Stomach smooth muscle (tissue), 2 donors: ENCODE data around the gene KIAA1191.

Experiments
- H3K27ac ChIP-seq: one replicate; pipeline ENCODE4 v1.7.0; 2013; ENCODE audit warnings: mild to moderate bottlenecking, low read length, inconsistent platforms
- H3K27me3 ChIP-seq, 2 donors: one replicate each; pipeline ENCODE4 v1.7.0; 2013; ENCODE audit warnings: low read length in 2 of 2; ENCODE audit not compliant: insufficient read depth in 2 of 2, control insufficient read depth in 1 of 2
- H3K36me3 ChIP-seq, 2 donors: one replicate each; pipeline ENCODE4 v1.7.0; 2013; ENCODE audit warnings: low read length in 2 of 2; ENCODE audit not compliant: control insufficient read depth in 2 of 2, insufficient read depth in 2 of 2
- H3K4me1 ChIP-seq: one replicate; pipeline ENCODE4 v1.7.0; 2013; ENCODE audit warnings: low read length; ENCODE audit not compliant: control insufficient read depth, insufficient read depth
- H3K4me3 ChIP-seq, 2 donors: one replicate each; pipeline ENCODE4 v1.7.0; 2013; ENCODE audit warnings: low read length in 2 of 2
- H3K9ac ChIP-seq, 2 donors: one replicate each; pipeline ENCODE4 v1.7.0; 2013; ENCODE audit warnings: low read length in 2 of 2, mild to moderate bottlenecking in 1 of 2
- H3K9me3 ChIP-seq, 2 donors: one replicate each; pipeline ENCODE4 v1.7.0; 2013; ENCODE audit warnings: low read length in 2 of 2; ENCODE audit not compliant: control insufficient read depth in 2 of 2
- donor health status: healthy.
- donor health status: Pancreatic carcinoma.

The KIAA1191 gene

GRCh38 chr5:176388444-176389134 is 27.0 kb upstream of the KIAA1191 start, which contains the start of the genes HIGD2A and NOP16:
Gene HIGD2A, plus strand, starts transcription at chr5:176388751. Its CDS starts 69 bp downstream, at chr5:176388820.
Gene NOP16, minus strand, starts transcription at chr5:176388598. Its CDS starts 59 bp downstream, at chr5:176388539.
- Histone ChIP-seq H3K4me1 (peaks cover 18% of the 10 kb centered on the region), H3K4me3 (peak within 1 kb of the TSS; percentile 98 to 99), H3K36me3 (peaks cover 41% of the 10 kb centered on the region in 2 donors), H3K9me3 (no peaks in the 10 kb centered on the region), H3K27ac (peak within 1 kb of the TSS; percentile 99), H3K9ac (peak within 1 kb of the TSS; percentile 97 to 98), H3K27me3 (no peaks in the 10 kb centered on the region)

- H3K4me3 ChIP-seq, result peak overlapping the region; percentile 98 to 99
- H3K4me1 ChIP-seq, result peaks cover 18% of the 10 kb centered on the region
- H3K27ac ChIP-seq, result peak overlapping the region; percentile 99
- peaks cover 40 to 41% of the 10 kb centered on the region in 2 donors for H3K36me3 ChIP-seq
- no peaks in the 10 kb centered on the region for H3K9me3 ChIP-seq
- H3K9ac ChIP-seq, result peak overlapping the region; percentile 97 to 98
- H3K27me3 ChIP-seq, result no peaks in the 10 kb centered on the region
Observed at GRCh38 chr5:176388003-176388443, 26.5 kb upstream of the KIAA1191 start.

GRCh38 chr5:176387384-176387925 is 25.9 kb upstream of the KIAA1191 start:
- Histone ChIP-seq H3K4me1 (peaks cover 19% of the 10 kb centered on the region), H3K27ac (no peak overlapping the region), H3K27me3 (no peaks in the 10 kb centered on the region), H3K36me3 (peaks cover 35 to 44% of the 10 kb centered on the region in 2 donors), H3K9me3 (no peaks in the 10 kb centered on the region), H3K9ac (peak overlapping the region; percentile 97 to 98), H3K4me3 (peak overlapping the region; percentile 98 to 99)

GRCh38 chr5:176386491-176386890 is 24.9 kb upstream of the KIAA1191 start:
- no peaks in the 10 kb centered on the region for H3K9me3 ChIP-seq

GRCh38 chr5:176384991-176385390 is 23.4 kb upstream of the KIAA1191 start:
- Histone ChIP-seq H3K9me3 (no peaks in the 10 kb centered on the region), H3K27ac (no peak overlapping the region), H3K27me3 (no peaks in the 10 kb centered on the region), H3K4me3 (no peak overlapping the region), H3K9ac (no peak overlapping the region), H3K4me1 (peaks cover 34% of the 10 kb centered on the region), H3K36me3 (peaks cover 22 to 28% of the 10 kb centered on the region in 2 donors)

More at GRCh38 chr5:176386491-176386890, 24.9 kb upstream of the KIAA1191 start:
- H3K27me3 ChIP-seq, result no peaks in the 10 kb centered on the region
- peaks cover 28% of the 10 kb centered on the region for H3K4me1 ChIP-seq
- H3K27ac ChIP-seq, result no peak overlapping the region
- peaks cover 27 to 37% of the 10 kb centered on the region in 2 donors for H3K36me3 ChIP-seq
- H3K4me3 ChIP-seq, result no peak overlapping the region
- H3K9ac ChIP-seq, result no peak overlapping the region

GRCh38 chr5:176384366-176384930 is 22.9 kb upstream of the KIAA1191 start:
- H3K9ac ChIP-seq, result no peak overlapping the region
- peaks cover 32% of the 10 kb centered on the region for H3K4me1 ChIP-seq
- no peaks in the 10 kb centered on the region for H3K9me3 ChIP-seq
- H3K36me3 ChIP-seq, result peaks cover 22 to 28% of the 10 kb centered on the region in 2 donors
- H3K27ac ChIP-seq, result no peak overlapping the region
- no peak overlapping the region for H3K4me3 ChIP-seq
- no peaks in the 10 kb centered on the region for H3K27me3 ChIP-seq

GRCh38 chr5:176383961-176384360 is 22.4 kb upstream of the KIAA1191 start:
- peaks cover 22 to 28% of the 10 kb centered on the region in 2 donors for H3K36me3 ChIP-seq

GRCh38 chr5:176383248-176383905 is 21.8 kb upstream of the KIAA1191 start:
- Histone ChIP-seq H3K4me1 (peaks cover 27% of the 10 kb centered on the region), H3K36me3 (peaks cover 22 to 28% of the 10 kb centered on the region in 2 donors), H3K27me3 (no peaks in the 10 kb centered on the region), H3K9ac (no peak overlapping the region), H3K9me3 (no peaks in the 10 kb centered on the region), H3K27ac (no peak overlapping the region), H3K4me3 (no peak overlapping the region)

More at GRCh38 chr5:176383961-176384360, 22.4 kb upstream of the KIAA1191 start:
- no peak overlapping the region for H3K4me3 ChIP-seq
- no peak overlapping the region for H3K27ac ChIP-seq
- H3K9me3 ChIP-seq, result no peaks in the 10 kb centered on the region
- H3K27me3 ChIP-seq, result no peaks in the 10 kb centered on the region
- H3K9ac ChIP-seq, result no peak overlapping the region
- peaks cover 27% of the 10 kb centered on the region for H3K4me1 ChIP-seq

GRCh38 chr5:176382721-176383120 is 21.2 kb upstream of the KIAA1191 start:
- H3K4me1 ChIP-seq, result peaks cover 21% of the 10 kb centered on the region
- no peaks in the 10 kb centered on the region for H3K27me3 ChIP-seq
- H3K4me3 ChIP-seq, result no peak overlapping the region
- peak overlapping the region; percentile 88 for H3K27ac ChIP-seq
- no peaks in the 10 kb centered on the region for H3K9me3 ChIP-seq
- H3K9ac ChIP-seq, result no peak overlapping the region
- peaks cover 22 to 28% of the 10 kb centered on the region in 2 donors for H3K36me3 ChIP-seq

GRCh38 chr5:176381979-176382378 is 20.4 kb upstream of the KIAA1191 start:
- no peaks in the 10 kb centered on the region for H3K27me3 ChIP-seq
- H3K36me3 ChIP-seq, result peaks cover 22 to 28% of the 10 kb centered on the region in 2 donors
- H3K9ac ChIP-seq, result peak overlapping the region in 1 of 2 donors; percentile 60
- H3K4me1 ChIP-seq, result peaks cover 16% of the 10 kb centered on the region
- no peak overlapping the region for H3K4me3 ChIP-seq
- no peaks in the 10 kb centered on the region for H3K9me3 ChIP-seq
- H3K27ac ChIP-seq, result peak overlapping the region; percentile 88
